Measurements from ENCODE around the gene RAB17.

RAB17 gene

GRCh38 chr2:237569041-237569440 lies 21.5 kb downstream of the RAB17 start:
- H3K36me3 ChIP-seq (ENCODE audit: insufficient read depth, low read length) = no peaks in the 10 kb centered on the region
- H3K9me3 ChIP-seq (ENCODE audit: insufficient read depth, low read length, severe bottlenecking) = no peaks in the 10 kb centered on the region
- H3K27me3 ChIP-seq (ENCODE audit: insufficient read depth, low read length, poor library complexity) = no peaks in the 10 kb centered on the region
- no peak overlapping the region for H3K4me2 ChIP-seq (ENCODE audit: insufficient read depth, low read length)
- H3K4me1 ChIP-seq (ENCODE audit: insufficient read depth, low read length) = no peaks in the 10 kb centered on the region
- no peak overlapping the region for H3K27ac ChIP-seq (ENCODE audit: low read length)
- H2AFZ ChIP-seq (ENCODE audit: low read depth, low read length) = no peak overlapping the region
- no peaks in the 10 kb centered on the region for H4K20me1 ChIP-seq (ENCODE audit: insufficient read depth, low read length)
- H3K9ac ChIP-seq (ENCODE audit: low read depth, low read length) = no peak overlapping the region
- TF ChIP-seq EZH2 (IDR thresholded peaks at IDR 0.05; ENCODE audit: borderline replicate concordance, low read depth, low read length, severe bottlenecking) (no peak), CTCF (IDR thresholded peaks at IDR 0.05; ENCODE audit: borderline replicate concordance, extremely low read depth, low read length, poor library complexity, severe bottlenecking) (no peak)
- ATAC-seq (ENCODE audit: insufficient read depth, low read depth) (no peak), DNase-seq (no peak)
- H3K79me2 ChIP-seq (ENCODE audit: insufficient read depth, low read length) = no peaks in the 10 kb centered on the region
- no peak overlapping the region for H3K4me3 ChIP-seq (ENCODE audit: low read depth in 1 of 2, low read length in 2 of 2)

GRCh38 chr2:237568121-237568660 lies 22.3 kb downstream of the RAB17 start:
- TF ChIP-seq EZH2 (IDR thresholded peaks at IDR 0.05; ENCODE audit: borderline replicate concordance, low read depth, low read length, severe bottlenecking) = no peak
- no peak for TF ChIP-seq CTCF (IDR thresholded peaks at IDR 0.05; ENCODE audit: borderline replicate concordance, extremely low read depth, low read length, poor library complexity, severe bottlenecking)
- Histone ChIP-seq H3K4me3 (ENCODE audit: low read depth in 1 of 2, low read length in 2 of 2) (no peak overlapping the region), H3K4me1 (ENCODE audit: insufficient read depth, low read length) (no peaks in the 10 kb centered on the region), H3K36me3 (ENCODE audit: insufficient read depth, low read length) (no peaks in the 10 kb centered on the region), H3K79me2 (ENCODE audit: insufficient read depth, low read length) (no peaks in the 10 kb centered on the region), H3K27me3 (ENCODE audit: insufficient read depth, low read length, poor library complexity) (no peaks in the 10 kb centered on the region), H2AFZ (ENCODE audit: low read depth, low read length) (no peak overlapping the region), H4K20me1 (ENCODE audit: insufficient read depth, low read length) (no peaks in the 10 kb centered on the region), H3K4me2 (ENCODE audit: insufficient read depth, low read length) (no peak overlapping the region), H3K9me3 (ENCODE audit: insufficient read depth, low read length, severe bottlenecking) (no peaks in the 10 kb centered on the region), H3K27ac (ENCODE audit: low read length) (no peak overlapping the region), H3K9ac (ENCODE audit: low read depth, low read length) (no peak overlapping the region)
- DNase-seq (no peak), ATAC-seq (ENCODE audit: insufficient read depth, low read depth) (no peak)

GRCh38 chr2:237567276-237568029 lies 23.1 kb downstream of the RAB17 start:
- H4K20me1 ChIP-seq (ENCODE audit: insufficient read depth, low read length) = no peaks in the 10 kb centered on the region
- DNase-seq (no peak), ATAC-seq (ENCODE audit: insufficient read depth, low read depth) (no peak)

More at GRCh38 chr2:237567276-237568029, 23.1 kb downstream of the RAB17 start:
- no peaks in the 10 kb centered on the region for H3K36me3 ChIP-seq (ENCODE audit: insufficient read depth, low read length)
- no peak overlapping the region for H3K4me2 ChIP-seq (ENCODE audit: insufficient read depth, low read length)
- no peaks in the 10 kb centered on the region for H3K9me3 ChIP-seq (ENCODE audit: insufficient read depth, low read length, severe bottlenecking)
- no peak overlapping the region for H2AFZ ChIP-seq (ENCODE audit: low read depth, low read length)
- no peak overlapping the region for H3K27ac ChIP-seq (ENCODE audit: low read length)
- no peaks in the 10 kb centered on the region for H3K79me2 ChIP-seq (ENCODE audit: insufficient read depth, low read length)
- TF ChIP-seq CTCF (IDR thresholded peaks at IDR 0.05; ENCODE audit: borderline replicate concordance, extremely low read depth, low read length, poor library complexity, severe bottlenecking) (no peak), EZH2 (IDR thresholded peaks at IDR 0.05; ENCODE audit: borderline replicate concordance, low read depth, low read length, severe bottlenecking) (no peak)
- H3K4me1 ChIP-seq (ENCODE audit: insufficient read depth, low read length) = no peaks in the 10 kb centered on the region
- no peak overlapping the region for H3K9ac ChIP-seq (ENCODE audit: low read depth, low read length)
- H3K27me3 ChIP-seq (ENCODE audit: insufficient read depth, low read length, poor library complexity) = no peaks in the 10 kb centered on the region
- no peak overlapping the region for H3K4me3 ChIP-seq (ENCODE audit: low read depth in 1 of 2, low read length in 2 of 2)

All from DND-41 (cell line).